OCI-LY3 (cell line): ENCODE results near the gene ANGPTL7.

Experiments used
- H2AFZ ChIP-seq: fragments of 200-600, 300-600 bp; shearing (Covaris generic); 2 replicates; pipeline ENCODE4 v1.6.0; 2014; ENCODE audit warnings: antibody characterized with exemption, low read depth, low read length
- H3K27ac ChIP-seq: fragments of 200-600, 300-600 bp; sonication (generic); 2 replicates; pipeline ENCODE4 v1.5.1; 2014; ENCODE audit warnings: mild to moderate bottlenecking, low read length, moderate library complexity, mixed read lengths
- H3K27me3 ChIP-seq: fragments of 200-600, 300-600 bp; sonication (generic); 2 replicates; pipeline ENCODE4 v1.6.1; 2014; ENCODE audit warnings: low read depth, low read length, mixed read lengths
- H3K36me3 ChIP-seq: fragments of 200-600, 300-600 bp; sonication (generic); replicated peaks from 2 replicates; pipeline ENCODE3; 2014; ENCODE audit warnings: low read depth, low read length, mixed read lengths
- H3K4me1 ChIP-seq: fragments of 300-600, 200-600 bp; sonication (generic); 2 replicates; pipeline ENCODE4 v1.6.1; 2014; ENCODE audit warnings: low read length, mixed read lengths
- H3K4me2 ChIP-seq: fragments of 200-600, 300-600 bp; sonication (generic); 2 replicates; pipeline ENCODE4 v1.6.1; 2014; ENCODE audit warnings: low read length, mixed read lengths
- H3K4me3 ChIP-seq: fragments of 300-600, 200-600 bp; sonication (generic); 2 replicates; pipeline ENCODE4 v1.5.1; 2014; ENCODE audit warnings: antibody characterized with exemption, mild to moderate bottlenecking, low read length, moderate library complexity
- H3K79me2 ChIP-seq: fragments of 300-600, 200-600 bp; shearing (Covaris generic); 2 replicates; pipeline ENCODE4 v1.6.1; 2014; ENCODE audit warnings: mild to moderate bottlenecking, low read length, mixed read lengths
- H3K9ac ChIP-seq: fragments of 300-600, 200-600 bp; shearing (Covaris generic); 2 replicates; pipeline ENCODE4 v1.6.0; 2014; ENCODE audit warnings: mild to moderate bottlenecking, low read length, moderate library complexity
- H3K9me3 ChIP-seq: fragments of 200-600, 300-600 bp; shearing (Covaris generic); 2 replicates; pipeline ENCODE4 v1.6.1; 2014; ENCODE audit warnings: low read length, mixed read lengths; ENCODE audit not compliant: insufficient read depth
- H4K20me1 ChIP-seq: fragments of 200-600, 300-600 bp; sonication (generic); 2 replicates; pipeline ENCODE4 v1.6.1; 2016; ENCODE audit warnings: low read length, mixed read lengths; ENCODE audit not compliant: insufficient read depth
- EZH2phosphoT487 ChIP-seq: fragments of 200-600 bp; shearing (Covaris generic); IDR thresholded peaks from 2 replicates; pipeline ENCODE4 v1.6.1; 2018; ENCODE audit warnings: antibody characterized with exemption, mixed run types, low read depth
- TF ChIP-seq, protein P1 (sequence below): fragments of 200-600, 300-600 bp; sonication (generic); IDR thresholded peaks from 2 replicates; pipeline ENCODE4 v1.5.1; 2014; ENCODE audit warnings: antibody characterized with exemption, low read length, low read depth

Gene ANGPTL7, protein sequence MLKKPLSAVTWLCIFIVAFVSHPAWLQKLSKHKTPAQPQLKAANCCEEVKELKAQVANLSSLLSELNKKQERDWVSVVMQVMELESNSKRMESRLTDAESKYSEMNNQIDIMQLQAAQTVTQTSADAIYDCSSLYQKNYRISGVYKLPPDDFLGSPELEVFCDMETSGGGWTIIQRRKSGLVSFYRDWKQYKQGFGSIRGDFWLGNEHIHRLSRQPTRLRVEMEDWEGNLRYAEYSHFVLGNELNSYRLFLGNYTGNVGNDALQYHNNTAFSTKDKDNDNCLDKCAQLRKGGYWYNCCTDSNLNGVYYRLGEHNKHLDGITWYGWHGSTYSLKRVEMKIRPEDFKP

DNA sequence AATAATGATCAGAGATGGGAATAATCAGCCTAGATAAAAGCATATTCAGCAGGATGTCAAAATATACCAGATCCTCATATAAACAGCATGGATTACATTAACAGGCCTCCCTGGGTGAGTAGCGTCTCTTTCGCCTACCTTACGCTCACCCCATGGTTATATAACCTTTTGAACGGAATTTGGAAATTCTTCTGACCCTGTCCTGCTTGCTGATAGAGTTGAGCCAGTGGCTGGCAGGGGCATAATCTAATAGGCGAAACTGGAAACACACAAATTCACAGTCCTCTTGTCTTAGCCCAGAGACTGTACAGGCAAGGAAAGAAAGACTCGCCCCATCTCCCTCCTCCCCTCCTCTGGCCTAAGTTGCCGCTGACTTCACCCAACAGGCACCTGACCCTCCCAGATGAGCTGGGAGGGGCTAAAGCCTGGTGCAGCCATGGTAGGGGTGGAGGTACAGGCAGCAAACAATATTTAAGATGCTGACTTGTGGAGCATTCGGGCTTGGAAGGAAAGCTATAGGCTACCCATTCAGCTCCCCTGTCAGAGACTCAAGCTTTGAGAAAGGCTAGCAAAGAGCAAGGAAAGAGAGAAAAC lies at the start of gene ANGPTL7:
Gene ANGPTL7 (plus strand): TSS at position 498 of the 594 bp plus-strand sequence. CDS start 225 bp downstream, outside the sequence.
- H3K4me1 ChIP-seq = no peaks in the 10 kb centered on the region
- TF ChIP-seq, protein P1, sequence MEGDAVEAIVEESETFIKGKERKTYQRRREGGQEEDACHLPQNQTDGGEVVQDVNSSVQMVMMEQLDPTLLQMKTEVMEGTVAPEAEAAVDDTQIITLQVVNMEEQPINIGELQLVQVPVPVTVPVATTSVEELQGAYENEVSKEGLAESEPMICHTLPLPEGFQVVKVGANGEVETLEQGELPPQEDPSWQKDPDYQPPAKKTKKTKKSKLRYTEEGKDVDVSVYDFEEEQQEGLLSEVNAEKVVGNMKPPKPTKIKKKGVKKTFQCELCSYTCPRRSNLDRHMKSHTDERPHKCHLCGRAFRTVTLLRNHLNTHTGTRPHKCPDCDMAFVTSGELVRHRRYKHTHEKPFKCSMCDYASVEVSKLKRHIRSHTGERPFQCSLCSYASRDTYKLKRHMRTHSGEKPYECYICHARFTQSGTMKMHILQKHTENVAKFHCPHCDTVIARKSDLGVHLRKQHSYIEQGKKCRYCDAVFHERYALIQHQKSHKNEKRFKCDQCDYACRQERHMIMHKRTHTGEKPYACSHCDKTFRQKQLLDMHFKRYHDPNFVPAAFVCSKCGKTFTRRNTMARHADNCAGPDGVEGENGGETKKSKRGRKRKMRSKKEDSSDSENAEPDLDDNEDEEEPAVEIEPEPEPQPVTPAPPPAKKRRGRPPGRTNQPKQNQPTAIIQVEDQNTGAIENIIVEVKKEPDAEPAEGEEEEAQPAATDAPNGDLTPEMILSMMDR = no peak
- no peak for TF ChIP-seq EZH2phosphoT487
- no peak within 1 kb of the TSS for H3K9ac ChIP-seq
- no peaks in the 10 kb centered on the region for H3K79me2 ChIP-seq
- H3K36me3 ChIP-seq = no peaks in the 10 kb centered on the region
- H3K9me3 ChIP-seq = no peaks in the 10 kb centered on the region
- H3K27me3 ChIP-seq = no peaks in the 10 kb centered on the region
- H3K4me3 ChIP-seq = no peak within 1 kb of the TSS
- no peaks in the 10 kb centered on the region for H4K20me1 ChIP-seq
- H2AFZ ChIP-seq = no peak within 1 kb of the TSS
- H3K4me2 ChIP-seq = no peak within 1 kb of the TSS
- no peak within 1 kb of the TSS for H3K27ac ChIP-seq

DNA sequence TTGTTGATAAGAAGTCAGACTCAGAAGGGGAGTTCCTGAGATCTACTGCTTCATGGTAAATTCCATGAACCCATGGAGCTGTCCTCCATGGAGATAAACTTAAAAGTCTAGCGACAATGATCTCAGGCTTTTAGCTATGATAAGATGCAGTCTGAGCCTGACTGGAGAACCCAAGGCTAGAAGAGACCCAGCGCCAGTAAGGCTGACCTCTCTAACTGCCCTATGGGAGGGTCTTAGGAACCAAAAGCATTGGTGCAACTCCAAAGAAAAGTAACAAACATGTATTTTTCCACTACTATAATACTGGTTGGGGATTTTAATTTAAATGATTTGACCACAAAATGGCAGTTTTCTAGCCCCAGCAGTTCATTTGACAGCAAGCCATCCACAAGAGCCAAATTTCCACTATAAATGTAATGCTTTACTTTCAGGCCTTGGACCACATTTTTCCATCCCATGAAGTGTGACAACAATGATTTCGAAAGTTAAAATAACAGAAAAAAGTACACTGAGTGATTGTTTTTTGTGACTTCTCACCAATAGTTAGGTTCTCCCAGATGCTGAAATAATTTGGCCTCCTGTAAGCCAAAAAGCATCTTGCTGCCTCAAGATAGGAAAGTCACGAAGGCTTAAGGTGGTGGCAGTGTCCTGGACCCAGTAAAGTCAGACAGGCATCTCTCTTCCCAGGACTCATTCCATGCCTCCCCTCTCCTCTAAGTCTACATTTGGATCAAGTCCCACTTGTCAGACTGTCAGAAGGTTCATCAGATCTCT lies 46.4 kb upstream of the ANGPTL7 start:
- no peak for TF ChIP-seq EZH2phosphoT487
- TF ChIP-seq, protein P1 = no peak
- Histone ChIP-seq H3K36me3 (no peaks in the 10 kb centered on the region), H3K79me2 (no peaks in the 10 kb centered on the region), H3K4me2 (no peak overlapping the region), H3K4me1 (no peaks in the 10 kb centered on the region), H2AFZ (no peak overlapping the region), H3K27ac (no peak overlapping the region), H3K4me3 (no peak overlapping the region), H4K20me1 (no peaks in the 10 kb centered on the region), H3K9me3 (no peaks in the 10 kb centered on the region), H3K9ac (no peak overlapping the region), H3K27me3 (no peaks in the 10 kb centered on the region)

DNA sequence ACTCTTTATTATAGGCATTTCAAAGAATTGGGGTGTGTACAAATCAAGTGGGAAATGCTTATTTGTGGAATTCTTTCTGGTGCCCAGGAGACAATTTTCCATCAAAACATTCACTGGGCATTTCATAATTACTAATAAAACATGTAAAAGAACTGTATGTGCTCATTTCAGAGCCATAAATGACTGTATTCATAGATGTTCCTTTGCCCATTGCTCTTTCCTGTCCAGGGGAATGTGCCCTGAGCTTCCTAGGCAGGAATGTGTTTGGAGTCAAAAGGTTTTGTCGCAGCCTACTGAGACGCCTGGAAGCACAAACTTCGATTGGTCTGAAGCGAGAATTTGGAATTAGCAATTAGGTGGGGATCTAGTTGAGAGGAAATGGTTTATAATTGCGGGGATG lies 45.8 kb upstream of the ANGPTL7 start:
- Histone ChIP-seq H3K4me3 (no peak overlapping the region), H3K79me2 (no peaks in the 10 kb centered on the region), H3K36me3 (no peaks in the 10 kb centered on the region), H3K9ac (no peak overlapping the region), H3K4me2 (no peak overlapping the region), H3K27me3 (no peaks in the 10 kb centered on the region), H2AFZ (no peak overlapping the region), H4K20me1 (no peaks in the 10 kb centered on the region), H3K4me1 (no peaks in the 10 kb centered on the region), H3K27ac (no peak overlapping the region), H3K9me3 (no peaks in the 10 kb centered on the region)
- no peak for TF ChIP-seq EZH2phosphoT487
- TF ChIP-seq, protein P1 = no peak

DNA sequence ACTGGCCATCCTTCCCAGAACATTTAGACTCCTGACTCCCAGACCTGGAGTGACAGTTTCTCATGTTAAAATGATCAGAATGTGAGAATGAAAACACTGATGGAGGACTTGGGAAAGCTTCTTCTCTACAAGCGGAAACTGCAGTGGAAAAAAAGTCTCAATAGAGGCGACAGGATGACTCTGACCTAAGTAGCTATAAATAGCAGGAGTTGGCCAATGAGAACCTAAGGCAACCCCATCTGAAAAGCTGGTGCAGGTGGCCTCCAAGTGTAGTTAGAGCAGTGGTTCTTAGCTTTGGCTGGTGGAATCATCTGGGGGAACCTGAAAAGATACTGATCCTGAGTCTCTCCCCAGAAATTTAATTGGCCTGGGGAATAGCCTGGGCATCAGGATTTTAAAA lies 45.2 kb upstream of the ANGPTL7 start:
- H3K27me3 ChIP-seq = no peaks in the 10 kb centered on the region
- H3K4me2 ChIP-seq = no peak overlapping the region
- H3K79me2 ChIP-seq = no peaks in the 10 kb centered on the region
- H3K9ac ChIP-seq = no peak overlapping the region
- H3K27ac ChIP-seq = no peak overlapping the region
- H3K4me3 ChIP-seq = no peak overlapping the region
- no peaks in the 10 kb centered on the region for H3K9me3 ChIP-seq
- H2AFZ ChIP-seq = no peak overlapping the region
- H3K4me1 ChIP-seq = no peaks in the 10 kb centered on the region
- no peaks in the 10 kb centered on the region for H3K36me3 ChIP-seq
- no peak for TF ChIP-seq EZH2phosphoT487
- TF ChIP-seq, protein P1 = no peak
- H4K20me1 ChIP-seq = no peaks in the 10 kb centered on the region
